Loucy (cell line): ENCODE measurements around the gene C11orf42.
"Not testable (repeated sequence)": the region's sequence is repeated elsewhere in the genome, so short reads cannot be mapped to it uniquely, and the experiment has no call there.

Source experiments
- CTCF ChIP-seq: fragments of 200-600 bp; sonication (generic); conservative IDR thresholded peaks from 2 replicates; pipeline ENCODE4 v1.5.1; 2014; ENCODE audit warnings: mild to moderate bottlenecking, antibody characterized with exemption, low read length
- EZH2phosphoT487 ChIP-seq: fragments of 200-600 bp; IDR thresholded peaks from 2 replicates; pipeline ENCODE4 v1.6.1; 2018; ENCODE audit warnings: antibody characterized with exemption, mild to moderate bottlenecking, moderate library complexity, borderline replicate concordance

- TF ChIP-seq EZH2phosphoT487, CTCF: not testable (repeated sequence)
Observed at GRCh38 chr11:6248897-6249296, 43.5 kb downstream of the C11orf42 start.
